ENCODE data around the gene NOC2L.

DNA sequence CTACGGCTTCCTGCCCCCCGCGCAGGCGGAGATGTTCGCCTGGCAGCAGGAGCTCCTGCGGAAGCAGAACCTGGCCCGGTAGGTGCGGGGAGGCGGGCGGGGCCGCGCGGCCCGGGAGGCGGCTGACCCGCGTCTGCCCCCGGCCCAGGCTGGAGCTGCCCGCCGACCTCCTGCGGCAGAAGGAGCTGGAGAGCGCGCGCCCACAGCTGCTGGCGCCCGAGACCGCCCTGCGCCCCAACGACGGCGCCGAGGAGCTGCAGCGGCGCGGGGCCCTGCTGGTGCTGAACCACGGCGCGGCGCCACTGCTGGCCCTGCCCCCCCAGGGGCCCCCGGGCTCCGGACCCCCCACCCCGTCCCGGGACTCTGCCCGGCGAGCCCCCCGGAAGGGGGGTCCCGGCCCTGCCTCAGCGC lies 16.6 kb downstream of the NOC2L start:
- TF ChIP-seq POLR2A (IDR thresholded peaks at IDR 0.05; ENCODE audit: low read length) (no peak), KDM5A (IDR thresholded peaks at IDR 0.05) (no peak), EHMT2 (IDR thresholded peaks at IDR 0.05; ENCODE audit: low read depth) (no peak)
- TF ChIP-seq, protein P1, sequence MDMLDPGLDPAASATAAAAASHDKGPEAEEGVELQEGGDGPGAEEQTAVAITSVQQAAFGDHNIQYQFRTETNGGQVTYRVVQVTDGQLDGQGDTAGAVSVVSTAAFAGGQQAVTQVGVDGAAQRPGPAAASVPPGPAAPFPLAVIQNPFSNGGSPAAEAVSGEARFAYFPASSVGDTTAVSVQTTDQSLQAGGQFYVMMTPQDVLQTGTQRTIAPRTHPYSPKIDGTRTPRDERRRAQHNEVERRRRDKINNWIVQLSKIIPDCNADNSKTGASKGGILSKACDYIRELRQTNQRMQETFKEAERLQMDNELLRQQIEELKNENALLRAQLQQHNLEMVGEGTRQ (IDR thresholded peaks at IDR 0.05), result no peak
- TF ChIP-seq, protein P2, sequence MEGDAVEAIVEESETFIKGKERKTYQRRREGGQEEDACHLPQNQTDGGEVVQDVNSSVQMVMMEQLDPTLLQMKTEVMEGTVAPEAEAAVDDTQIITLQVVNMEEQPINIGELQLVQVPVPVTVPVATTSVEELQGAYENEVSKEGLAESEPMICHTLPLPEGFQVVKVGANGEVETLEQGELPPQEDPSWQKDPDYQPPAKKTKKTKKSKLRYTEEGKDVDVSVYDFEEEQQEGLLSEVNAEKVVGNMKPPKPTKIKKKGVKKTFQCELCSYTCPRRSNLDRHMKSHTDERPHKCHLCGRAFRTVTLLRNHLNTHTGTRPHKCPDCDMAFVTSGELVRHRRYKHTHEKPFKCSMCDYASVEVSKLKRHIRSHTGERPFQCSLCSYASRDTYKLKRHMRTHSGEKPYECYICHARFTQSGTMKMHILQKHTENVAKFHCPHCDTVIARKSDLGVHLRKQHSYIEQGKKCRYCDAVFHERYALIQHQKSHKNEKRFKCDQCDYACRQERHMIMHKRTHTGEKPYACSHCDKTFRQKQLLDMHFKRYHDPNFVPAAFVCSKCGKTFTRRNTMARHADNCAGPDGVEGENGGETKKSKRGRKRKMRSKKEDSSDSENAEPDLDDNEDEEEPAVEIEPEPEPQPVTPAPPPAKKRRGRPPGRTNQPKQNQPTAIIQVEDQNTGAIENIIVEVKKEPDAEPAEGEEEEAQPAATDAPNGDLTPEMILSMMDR (IDR thresholded peaks at IDR 0.05), result no peak

Data from A549 (cell line).